H4 (cell line): Measurements from ENCODE around the gene TRIM67. TPM values are rescaled to one million over a fixed set of nuclear protein-coding genes. Genes with fewer than 3 reads are reported as not detected.

Experiments
- total RNA-seq: library from RNA; depleted of rRNA; stranded (reverse); fragments of >200 nt; shearing (Covaris generic); gene quantifications from 2 replicates; pipeline ENCODE4 v1.2.3, GENCODE V29; 2014; rRNA removed

The TRIM67 gene
- total RNA-seq, 1 experiment from 2014 or later, result not detected

Other genes with a start within 250 kb of the TRIM67 start
- 8.3 and 11.3 TPM in 2 replicates for gene TTC13, start 183.2 kb upstream of the TRIM67 start, total RNA-seq
- 35.0 and 35.8 TPM in 2 replicates for gene ARV1, start 183.0 kb upstream of the TRIM67 start, total RNA-seq
- gene FAM89A, start 121.8 kb upstream of the TRIM67 start, total RNA-seq, result 24.9 and 32.0 TPM in 2 replicates
- gene GNPAT, start 79.2 kb downstream of the TRIM67 start, total RNA-seq, result 74.1 and 79.6 TPM in 2 replicates
- 4.7 and 7.1 TPM in 2 replicates for gene EXOC8, start 175.8 kb downstream of the TRIM67 start, total RNA-seq
- gene SPRTN, start 176.2 kb downstream of the TRIM67 start, total RNA-seq, result 14.7 and 15.6 TPM in 2 replicates